GM23338 (cell line): ENCODE data around the gene CYP1B1. TPM values are rescaled to one million over a fixed set of nuclear protein-coding genes. Genes with fewer than 3 reads are reported as not detected.

Experiments
- ATAC-seq: fragments of 200-7000 bp; cut with Tn5 transposase; 3 replicates; pipeline ENCODE4 v1.9.1; 2020
- DNase-seq: peaks from one replicate; pipeline ENCODE4 v3.0.0-alpha.2; 2015; ENCODE audit warnings: low spot score
- H2AFZ ChIP-seq: fragments of 200-600 bp; sonication (generic); 2 replicates; pipeline ENCODE4 v1.8.0; 2016; ENCODE audit warnings: antibody characterized with exemption, mild to moderate bottlenecking, moderate library complexity
- H3F3A ChIP-seq: fragments of 200-600 bp; sonication (generic); replicated peaks from 2 replicates; pipeline ENCODE4 v1.8.0; 2017; ENCODE audit warnings: antibody characterized with exemption, mixed run types, low read depth
- H3K27ac ChIP-seq: fragments of 200-600 bp; sonication (generic); 2 replicates; pipeline ENCODE4 v1.6.1; 2016; ENCODE audit warnings: low read depth
- H3K27me3 ChIP-seq: fragments of 200-600 bp; sonication (generic); 2 replicates; pipeline ENCODE4 v1.8.0; 2016; ENCODE audit warnings: mild to moderate bottlenecking, mixed run types, moderate library complexity; ENCODE audit not compliant: insufficient read depth
- H3K36me3 ChIP-seq: fragments of 200-600 bp; sonication (generic); 2 replicates; pipeline ENCODE4 v1.8.0; 2016; ENCODE audit warnings: mild to moderate bottlenecking; ENCODE audit not compliant: insufficient read depth
- H3K4me1 ChIP-seq: fragments of 200-600 bp; sonication (generic); 2 replicates; pipeline ENCODE4 v1.8.0; 2016; ENCODE audit warnings: mild to moderate bottlenecking, moderate library complexity; ENCODE audit not compliant: insufficient read depth
- H3K4me2 ChIP-seq: fragments of 200-600 bp; sonication (generic); 2 replicates; pipeline ENCODE4 v1.7.1; 2017; ENCODE audit warnings: mixed run types
- H3K4me3 ChIP-seq: fragments of 200-600 bp; sonication (generic); 2 replicates; pipeline ENCODE4 v1.6.1; 2016; ENCODE audit warnings: mixed run types
- H3K79me2 ChIP-seq: fragments of 200-600 bp; sonication (generic); replicated peaks from 2 replicates; pipeline ENCODE4 v1.8.0; 2017; ENCODE audit warnings: mild to moderate bottlenecking; ENCODE audit not compliant: insufficient read depth
- H3K9me2 ChIP-seq: fragments of 200-600 bp; sonication (generic); 2 replicates; pipeline ENCODE4 v1.8.0; 2017; ENCODE audit not compliant: insufficient read depth
- H4K20me1 ChIP-seq: fragments of 200-600 bp; sonication (generic); replicated peaks from 2 replicates; pipeline ENCODE4 v1.8.0; 2017; ENCODE audit warnings: mild to moderate bottlenecking; ENCODE audit not compliant: insufficient read depth
- H3K27ac Mint-ChIP-seq: 2 replicates; pipeline ENCODE4 v1.8.0; 2020; ENCODE audit warnings: inconsistent platforms, mild to moderate bottlenecking, moderate library complexity, mixed read lengths
- H3K27me3 Mint-ChIP-seq: 3 replicates; pipeline ENCODE4 v1.8.0; 2022; ENCODE audit warnings: low read depth, mild to moderate bottlenecking, moderate library complexity, mixed read lengths, inconsistent platforms; ENCODE audit not compliant: insufficient read depth, poor library complexity
- H3K36me3 Mint-ChIP-seq: 3 replicates; pipeline ENCODE4 v1.8.0; 2021; ENCODE audit warnings: low read depth, mild to moderate bottlenecking, inconsistent platforms, moderate library complexity, mixed read lengths
- H3K4me1 Mint-ChIP-seq: 3 replicates; pipeline ENCODE4 v1.8.0; 2020; ENCODE audit warnings: mild to moderate bottlenecking, inconsistent platforms, mixed read lengths
- H3K4me3 Mint-ChIP-seq: 3 replicates; pipeline ENCODE4 v1.8.0; 2021; ENCODE audit warnings: moderate library complexity, mild to moderate bottlenecking, inconsistent platforms, mixed read lengths
- H3K9me3 Mint-ChIP-seq: 3 replicates; pipeline ENCODE4 v1.8.0; 2020; ENCODE audit warnings: moderate library complexity, mild to moderate bottlenecking, inconsistent platforms, mixed read lengths
- JUNB ChIP-seq: IDR thresholded peaks from one replicate; pipeline ENCODE4 v1.6.1; 2016; ENCODE audit warnings: antibody characterized with exemption; ENCODE audit not compliant: unreplicated experiment
- REST ChIP-seq: IDR thresholded peaks from one replicate; pipeline ENCODE4 v1.6.1; 2018; ENCODE audit warnings: antibody characterized with exemption; ENCODE audit not compliant: unreplicated experiment
- ZNF462 ChIP-seq: fragments of 250-450 bp; sonication (Bioruptor Pico); IDR thresholded peaks from 2 replicates; pipeline ENCODE4 v1.5.0; 2020; ENCODE audit warnings: mild to moderate bottlenecking, moderate library complexity
- polyA plus RNA-seq: library from polyadenylated mRNA; unstranded; fragments of >200 nt; fragmentation: Nextera tagmentation; extraction: Ambion mirVana; gene quantifications from 2 replicates; pipeline ENCODE4 v1.2.1, GENCODE V29; 2016
- total RNA-seq: library from RNA; depleted of rRNA; stranded (reverse); fragments of >200 nt; shearing (Covaris generic); gene quantifications from 2 replicates; pipeline ENCODE4 v1.2.3, GENCODE V29; 2014

Gene CYP1B1
- total and polyA plus RNA-seq, 2 experiments from 2014 or later, result 3.3 to 6.2 TPM

GRCh38 chr2:38105922-38106321 is 30.0 kb upstream of the CYP1B1 start (continued):
- no peak for TF ChIP-seq ZNF462

GRCh38 chr2:38104598-38104997 is 28.6 kb upstream of the CYP1B1 start:
- Histone ChIP-seq H3F3A (no peaks in the 10 kb centered on the region; the same call in 1 of the 2 replicates), H3K79me2 (no peaks in the 10 kb centered on the region), H3K36me3 (no peaks in the 10 kb centered on the region), H3K4me1 (peaks cover 43% of the 10 kb centered on the region), H3K9me2 (no peaks in the 10 kb centered on the region; the same call in 1 of the 2 replicates), H2AFZ (no peak overlapping the region), H3K27me3 (peaks cover 15% of the 10 kb centered on the region), H3K4me2 (no peak overlapping the region), H3K27ac (no peak overlapping the region), H3K4me3 (no peak overlapping the region), H4K20me1 (no peaks in the 10 kb centered on the region)
- Mint-ChIP-seq H3K27me3 (peaks cover 16% of the 10 kb centered on the region), H3K27ac (no peak overlapping the region), H3K4me1 (peaks cover 47% of the 10 kb centered on the region), H3K36me3 (peaks cover 3% of the 10 kb centered on the region; the same call in 1 of the 3 replicates), H3K9me3 (peaks cover 16% of the 10 kb centered on the region; the same call in 1 of the 3 replicates), H3K4me3 (no peak overlapping the region)
- DNase-seq (no peak), ATAC-seq (no peak)
- no peak for TF ChIP-seq REST
- TF ChIP-seq JUNB, result no peak
